K562 (cell line): ENCODE measurements around the gene C10orf105. TPM values are rescaled to one million over a fixed set of nuclear protein-coding genes. Genes with fewer than 3 reads are reported as not detected.

Experiments used
- ARID2 ChIP-seq: fragments of 450-650 bp; IDR thresholded peaks from 2 replicates; pipeline ENCODE4 v1.6.1; 2017; ENCODE audit warnings: antibody characterized with exemption, mild to moderate bottlenecking
- ATF7 ChIP-seq: fragments of 450-650 bp; IDR thresholded peaks from 2 replicates; pipeline ENCODE4 v1.7.1; 2014; ENCODE audit warnings: mild to moderate bottlenecking, moderate library complexity
- CEBPG ChIP-seq, 3 experiments: fragments of 200-800 bp in 1 of 3; sonication (Bioruptor generic) in 1 of 3; sonication (generic) in 1 of 3; formaldehyde crosslinking in 1 of 3; IDR thresholded peaks in 2 of 3; conservative IDR thresholded peaks in 1 of 3; 2 replicates each; pipeline versions ENCODE4 v1.6.1 to v1.8.0; 2016 to 2022; ENCODE audit warnings: missing compliant biosample characterization in 2 of 3, missing genetic modification characterization in 2 of 3, mild to moderate bottlenecking in 1 of 3, missing genetic modification reagents in 1 of 3
- COPS2 ChIP-seq: fragments of 450-650 bp; conservative IDR thresholded peaks from 2 replicates; pipeline ENCODE4 v1.6.1; 2016; ENCODE audit warnings: mild to moderate bottlenecking, moderate library complexity
- CTBP1 ChIP-seq: fragments of 450-650 bp; IDR thresholded peaks from 2 replicates; pipeline ENCODE4 v1.6.1; 2016; ENCODE audit warnings: borderline replicate concordance
- DACH1 ChIP-seq: fragments of 450-650 bp; IDR thresholded peaks from 2 replicates; pipeline ENCODE4 v1.6.1; 2018; ENCODE audit not compliant: partially characterized antibody
- DPF2 ChIP-seq: fragments of 450-650 bp; IDR thresholded peaks from 2 replicates; pipeline ENCODE4 v1.6.1; 2016
- FOXK2 ChIP-seq, 2 experiments: fragments of 450-650 bp; IDR thresholded peaks in 1 of 2; conservative IDR thresholded peaks in 1 of 2; 2 replicates each; pipeline ENCODE4 v1.6.1; 2016; ENCODE audit warnings: low read depth in 2 of 2, mild to moderate bottlenecking in 1 of 2
- MAX ChIP-seq: sonication (generic); formaldehyde crosslinking; IDR thresholded peaks from 2 replicates; pipeline ENCODE4 v1.9.0; 2022; ENCODE audit warnings: mild to moderate bottlenecking, missing genetic modification reagents
- NFRKB ChIP-seq: fragments of 450-650 bp; IDR thresholded peaks from 2 replicates; pipeline ENCODE4 v1.6.1; 2016; ENCODE audit warnings: low read depth
- NONO ChIP-seq, 2 experiments: fragments of 200-400 bp in 1 of 2; fragments of 450-650 bp in 1 of 2; formaldehyde crosslinking in 1 of 2; IDR thresholded peaks; 2 replicates each; pipeline ENCODE4 v1.6.1; 2017; ENCODE audit warnings: low read depth in 2 of 2, mild to moderate bottlenecking in 2 of 2, moderate library complexity in 2 of 2, low read length in 1 of 2
- NR2C2 ChIP-seq, 2 experiments: fragments of 200-800 bp in 1 of 2; sonication (Bioruptor generic) in 1 of 2; sonication (generic) in 1 of 2; formaldehyde crosslinking in 1 of 2; IDR thresholded peaks; 2 replicates each; pipeline versions ENCODE4 v1.6.1 to v1.8.0; 2016 to 2022; ENCODE audit warnings: mild to moderate bottlenecking in 1 of 2, missing compliant biosample characterization in 1 of 2, missing genetic modification characterization in 1 of 2, missing genetic modification reagents in 1 of 2
- OTX1 ChIP-seq: fragments of 450-650 bp; formaldehyde crosslinking; IDR thresholded peaks from 2 replicates; pipeline ENCODE4 v1.4.0; 2022; ENCODE audit warnings: mild to moderate bottlenecking
- PRDM10 ChIP-seq: fragments of 450-650 bp; IDR thresholded peaks from 2 replicates; pipeline ENCODE4 v1.6.1; 2018; ENCODE audit not compliant: partially characterized antibody
- RCOR1 ChIP-seq, 2 experiments: IDR thresholded peaks; 2 replicates each; pipeline ENCODE4 v1.6.1; 2012; ENCODE audit warnings: low read depth in 2 of 2, low read length in 2 of 2, borderline replicate concordance in 1 of 2, improper control_type of control experiment in 1 of 2
- SAFB ChIP-seq: fragments of 200-400 bp; formaldehyde crosslinking; IDR thresholded peaks from 2 replicates; pipeline ENCODE4 v1.6.1; 2017; ENCODE audit warnings: low read depth, low read length, borderline replicate concordance
- STAG1 ChIP-seq: sonication (generic); formaldehyde crosslinking; IDR thresholded peaks from 2 replicates; pipeline ENCODE4 v1.5.0; 2020; ENCODE audit warnings: missing genetic modification reagents, borderline replicate concordance
- STAT5A ChIP-seq: IDR thresholded peaks from 2 replicates; pipeline ENCODE4 v1.6.1; 2012; ENCODE audit warnings: low read length, inconsistent platforms, borderline replicate concordance
- ZFPM2 ChIP-seq: fragments of 250-450 bp; sonication (Bioruptor Pico); IDR thresholded peaks from 2 replicates; pipeline ENCODE4 v1.5.1; 2022; ENCODE audit warnings: mild to moderate bottlenecking
- ZKSCAN1 ChIP-seq: fragments of 150-350 bp; IDR thresholded peaks from 2 replicates; pipeline ENCODE4 v1.6.1; 2016; ENCODE audit warnings: low read depth, low read length
- ZNF134 ChIP-seq: fragments of 250-450 bp; sonication (Bioruptor Pico); conservative IDR thresholded peaks from 2 replicates; pipeline ENCODE4 v1.4.0; 2020
- ZNF644 ChIP-seq: fragments of 200-800 bp; sonication (Bioruptor generic); IDR thresholded peaks from 2 replicates; pipeline ENCODE4 v1.6.1; 2016; ENCODE audit warnings: low read depth, missing genetic modification characterization, missing compliant biosample characterization
- ZNF780A ChIP-seq: fragments of 250-450 bp; sonication (Bioruptor Pico); IDR thresholded peaks from 2 replicates; pipeline ENCODE4 v1.5.0; 2021; ENCODE audit warnings: mild to moderate bottlenecking
- polyA plus RNA-seq, 8 experiments: library from polyadenylated mRNA; depleted of rRNA in 4 of 8; stranded (reverse) in 5 of 8; unstranded in 3 of 8; fragments of >200 nt; fragmentation: Nextera tagmentation in 2 of 8; fragmentation: Illumina TruSeq in 1 of 8; extraction: Ambion mirVana in 2 of 8; extraction: Trizol in 1 of 8; gene quantifications; 2 replicates each; pipeline versions ENCODE4 v1.2.1 to v1.2.3, GENCODE V29; 2011 to 2014; ENCODE audit warnings: inconsistent platforms in 1 of 8, missing spikeins in 1 of 8
- total RNA-seq, 7 experiments: library from RNA; depleted of rRNA in 6 of 7; stranded (reverse); fragments of >200 nt in 6 of 7; fragmentation: Illumina TruSeq in 2 of 7; extraction: Trizol in 2 of 7; gene quantifications; 2 replicates each; pipeline versions ENCODE4 v1.2.1 to v1.2.3, GENCODE V29; 2011 to 2021; ENCODE audit warnings: low replicate concordance in 1 of 7

The C10orf105 gene
- total and polyA plus RNA-seq, 9 of the 15 experiments (the other 6 are each of a cell fraction or from before 2014, with no cell fraction given): 0.03 to 0.25 (median 0.04) TPM; not detected in 3

GRCh38 chr10:71684356-71685173 lies 35.0 kb downstream of the C10orf105 start (continued):
- peak; percentile 32; the same call in 1 of the 2 replicates for TF ChIP-seq SAFB
- TF ChIP-seq FOXK2 (conservative IDR thresholded peaks at IDR 0.05 in 1 of 2, IDR thresholded peaks at IDR 0.05 in 1 of 2; ENCODE audit: low read depth in 2 of 2): peak; percentile 36 to 55; a peak in 2 of 4 replicates
- TF ChIP-seq ZNF780A (CRISPR knock-in tag): no peak
- peak; percentile 80 for TF ChIP-seq ZKSCAN1
- peak in 1 of 2 experiments; percentile 48; a peak in 2 of 4 replicates for TF ChIP-seq RCOR1 (IDR thresholded peaks at IDR 0.05; ENCODE audit: borderline replicate concordance in 1 of 2, low read depth in 2 of 2, low read length in 2 of 2)
- peak; percentile 76; the same call in 1 of the 2 replicates for TF ChIP-seq CTBP1
- no peak for TF ChIP-seq NR2C2 (CRISPR knock-in tag; IDR thresholded peaks at IDR 0.05)
- TF ChIP-seq NR2C2 (tag; IDR thresholded peaks at IDR 0.05): no peak
- TF ChIP-seq ZNF644 (tag): no peak
- TF ChIP-seq DPF2: 0 out of 2 replicates have a peak, but pooled peaks have one; percentile 28
- 0 out of 2 replicates have a peak, but pooled peaks have one; percentile 9 for TF ChIP-seq OTX1
- TF ChIP-seq CEBPG (CRISPR knock-in tag; IDR thresholded peaks at IDR 0.05): no peak
- no peak for TF ChIP-seq CEBPG (tag; conservative IDR thresholded peaks at IDR 0.05 in 1 of 2, IDR thresholded peaks at IDR 0.05 in 1 of 2)
- no peak for TF ChIP-seq COPS2
- TF ChIP-seq ZNF134: no peak
- peak; percentile 89 for TF ChIP-seq MAX (CRISPR knock-in tag)
- TF ChIP-seq DACH1: peak; percentile 4
- peak; percentile 42 for TF ChIP-seq ATF7
- 0 out of 2 replicates have a peak, but pooled peaks have one; percentile 3 for TF ChIP-seq STAG1 (CRISPR knock-in tag)
- TF ChIP-seq STAT5A: no peak
- TF ChIP-seq ARID2: 0 out of 2 replicates have a peak, but pooled peaks have one; percentile 30
- TF ChIP-seq NFRKB: peak; percentile 67; the same call in 1 of the 2 replicates
- no peak for TF ChIP-seq ZFPM2
- 0 out of 4 replicates have a peak, but pooled peaks of 1 of the 2 experiments have one; percentile 39 for TF ChIP-seq NONO (IDR thresholded peaks at IDR 0.05; ENCODE audit: low read depth in 2 of 2, low read length in 1 of 2)
- TF ChIP-seq PRDM10: peak; percentile 30
